Coronary artery (tissue), 2 donors: Measurements from ENCODE around the gene CLDN17.

Experiments
- DNase-seq: peaks from one replicate; pipeline ENCODE4 v3.0.0-alpha.2; 2017; ENCODE audit warnings: low spot score
- H3K27ac ChIP-seq, 2 donors: fragments of 200-600 bp; sonication (generic); one replicate each; pipeline ENCODE4 v1.5.1; 2016 to 2019
- H3K4me3 ChIP-seq: fragments of 200-600 bp; sonication (generic); 2 replicates; pipeline ENCODE4 v1.5.1; 2016; ENCODE audit warnings: mild to moderate bottlenecking, moderate library complexity
- TF ChIP-seq, protein P1 (sequence below): fragments of 200-600 bp; sonication (generic); IDR thresholded peaks from one replicate; pipeline ENCODE4 v1.5.1; 2019; ENCODE audit warnings: antibody characterized with exemption

Gene CLDN17

DNA sequence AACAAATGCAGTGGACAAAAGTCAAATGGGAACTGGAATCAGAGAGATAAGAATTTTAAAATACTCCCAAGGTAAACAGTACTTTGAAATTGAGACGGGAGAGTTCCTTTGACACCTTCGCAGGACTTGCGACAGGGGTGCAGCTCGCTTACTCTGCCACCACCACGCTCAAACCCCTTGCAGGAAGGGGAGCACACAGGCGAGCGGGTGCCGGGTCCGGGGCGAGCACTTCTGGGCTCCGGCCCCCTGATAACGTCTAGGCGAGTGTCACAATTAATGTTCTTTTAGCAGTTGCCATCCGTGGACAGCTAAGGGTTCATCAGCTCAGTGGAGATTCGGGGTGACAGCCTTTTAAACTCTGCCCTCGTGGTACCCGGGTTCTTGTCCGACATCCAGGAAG is 37.4 kb downstream of the CLDN17 start:
- Histone ChIP-seq H3K27ac (no peak overlapping the region), H3K4me3 (no peak overlapping the region)
- TF ChIP-seq, protein P1, sequence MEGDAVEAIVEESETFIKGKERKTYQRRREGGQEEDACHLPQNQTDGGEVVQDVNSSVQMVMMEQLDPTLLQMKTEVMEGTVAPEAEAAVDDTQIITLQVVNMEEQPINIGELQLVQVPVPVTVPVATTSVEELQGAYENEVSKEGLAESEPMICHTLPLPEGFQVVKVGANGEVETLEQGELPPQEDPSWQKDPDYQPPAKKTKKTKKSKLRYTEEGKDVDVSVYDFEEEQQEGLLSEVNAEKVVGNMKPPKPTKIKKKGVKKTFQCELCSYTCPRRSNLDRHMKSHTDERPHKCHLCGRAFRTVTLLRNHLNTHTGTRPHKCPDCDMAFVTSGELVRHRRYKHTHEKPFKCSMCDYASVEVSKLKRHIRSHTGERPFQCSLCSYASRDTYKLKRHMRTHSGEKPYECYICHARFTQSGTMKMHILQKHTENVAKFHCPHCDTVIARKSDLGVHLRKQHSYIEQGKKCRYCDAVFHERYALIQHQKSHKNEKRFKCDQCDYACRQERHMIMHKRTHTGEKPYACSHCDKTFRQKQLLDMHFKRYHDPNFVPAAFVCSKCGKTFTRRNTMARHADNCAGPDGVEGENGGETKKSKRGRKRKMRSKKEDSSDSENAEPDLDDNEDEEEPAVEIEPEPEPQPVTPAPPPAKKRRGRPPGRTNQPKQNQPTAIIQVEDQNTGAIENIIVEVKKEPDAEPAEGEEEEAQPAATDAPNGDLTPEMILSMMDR, result no peak
- no peak for DNase-seq

DNA sequence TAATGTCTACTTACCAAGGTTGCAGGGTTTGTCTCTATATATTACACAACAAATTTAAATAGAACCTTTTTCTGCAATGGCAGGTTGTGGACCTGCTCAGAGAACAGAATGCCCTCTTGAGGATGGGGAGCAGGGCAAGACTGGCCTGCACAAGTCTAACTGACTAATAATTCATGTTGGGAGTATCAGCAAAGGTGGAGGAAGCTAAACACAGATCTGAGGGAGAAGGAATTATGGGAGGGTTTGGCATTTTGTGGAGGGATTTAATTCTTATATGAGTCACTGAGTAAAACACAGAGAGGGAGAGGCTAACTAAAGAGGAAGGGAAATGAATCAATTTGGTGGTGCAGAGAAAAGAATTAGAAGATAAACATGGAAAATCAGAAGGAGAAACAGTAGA is 40.0 kb downstream of the CLDN17 start:
- TF ChIP-seq, protein P1, result no peak
- Histone ChIP-seq H3K4me3 (no peak overlapping the region), H3K27ac (no peak overlapping the region)
- DNase-seq, result no peak

DNA sequence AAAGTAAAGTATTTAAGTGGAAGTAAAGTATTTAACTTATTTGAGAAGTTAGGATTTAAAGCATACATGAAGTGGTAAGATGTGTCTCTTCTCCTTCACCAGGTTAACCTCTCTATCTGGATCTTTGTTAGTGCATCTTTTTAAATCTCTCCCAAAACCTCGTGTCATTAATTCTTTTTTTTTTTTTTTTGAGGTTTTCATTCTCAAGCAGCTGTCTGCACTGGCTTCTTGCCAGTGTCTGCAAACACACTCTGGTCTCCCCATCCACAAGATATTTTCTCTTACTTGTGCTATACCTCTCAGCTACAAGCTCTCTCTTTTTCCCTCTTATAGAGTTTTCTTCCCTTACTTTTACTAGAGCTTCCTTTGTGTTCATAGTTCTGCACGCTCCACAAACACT is 49.0 kb downstream of the CLDN17 start:
- Histone ChIP-seq H3K27ac (no peak overlapping the region), H3K4me3 (no peak overlapping the region)
- DNase-seq, result no peak
- TF ChIP-seq, protein P1, result no peak

DNA sequence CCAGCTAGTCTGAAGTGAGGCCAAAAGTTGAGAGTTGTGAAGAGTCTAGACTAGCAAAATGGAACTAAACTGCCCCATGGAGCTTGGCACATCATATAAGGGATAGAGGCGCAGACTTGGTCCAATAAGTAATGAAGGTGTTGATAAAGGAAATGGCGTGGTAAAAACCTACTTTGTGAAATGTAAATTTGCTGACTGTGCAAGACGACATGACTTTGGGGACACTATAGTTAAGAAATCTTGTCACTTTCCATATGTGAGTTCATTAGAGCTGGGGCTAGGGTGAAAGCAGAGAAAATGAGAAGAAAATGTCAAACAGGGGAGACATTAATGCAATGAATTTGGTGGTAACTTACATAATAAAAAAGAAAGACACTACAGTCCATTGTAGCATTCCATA is 50.1 kb downstream of the CLDN17 start:
- no peak overlapping the region for H3K4me3 ChIP-seq

More for the DNA sequence above, 50.1 kb downstream of the CLDN17 start:
- TF ChIP-seq, protein P1, result no peak
- DNase-seq, result no peak
- no peak overlapping the region for H3K27ac ChIP-seq
